Measurements from ENCODE around the gene DNPH1. TPM values are rescaled to one million over a fixed set of nuclear protein-coding genes. Genes with fewer than 3 reads are reported as not detected.

Gene DNPH1
- total RNA-seq, 4 donors from 2014 or later, result 16.1 to 367 (median 128) TPM

DNA sequence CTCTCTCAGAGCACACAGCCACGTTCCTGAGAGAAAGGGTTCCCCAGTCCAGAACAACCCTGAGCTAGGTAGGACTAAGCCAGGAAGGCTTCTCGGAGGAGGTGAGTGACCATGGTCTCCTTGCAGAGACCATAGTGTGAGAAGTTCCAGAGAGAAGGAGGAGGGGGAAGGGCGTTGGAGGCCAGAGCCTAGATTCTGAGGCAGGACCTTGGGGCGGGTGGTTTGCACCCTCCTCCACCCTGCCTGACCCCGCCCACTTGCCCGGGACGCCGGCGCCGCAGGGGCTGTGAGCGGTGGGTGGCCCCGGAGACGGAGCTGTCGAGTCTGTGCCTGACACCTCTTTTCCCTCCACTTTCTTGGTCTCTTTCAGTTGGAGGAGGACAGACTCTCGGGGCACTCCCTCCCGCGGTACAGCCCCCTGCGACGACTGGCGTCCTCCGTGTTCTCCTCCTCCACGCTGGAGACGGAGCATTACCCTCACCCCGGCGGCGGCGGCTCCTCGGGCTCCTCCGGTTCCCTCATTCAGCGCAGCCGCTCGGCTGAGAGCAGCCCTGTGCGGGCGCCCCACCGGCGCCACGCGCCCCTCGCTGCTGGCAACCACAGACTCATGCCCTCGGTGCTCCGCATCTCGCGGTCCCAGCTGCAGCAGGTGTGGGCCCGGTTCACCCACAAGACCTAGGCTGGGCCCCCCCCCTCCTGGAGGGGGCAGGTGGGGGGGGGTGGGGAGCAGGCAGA is 40.2 kb upstream of the DNPH1 start:
- TF ChIP-seq POLR2AphosphoS5 (IDR thresholded peaks at IDR 0.05), result peak in 2 of 3 donors; percentile 36 to 48
- TF ChIP-seq EP300 (IDR thresholded peaks at IDR 0.05; ENCODE audit: low read depth), result no peak
- TF ChIP-seq POLR2A (IDR thresholded peaks at IDR 0.05), result peak; percentile 43
- WGBS, 2 donors (ENCODE audit: low coverage in 1 of 2), result 5% methylated on average over 38 of the region's 44 CpGs; no CpG with 5 or more reads in 1 of the 2 donors
- H3K27ac ChIP-seq, result peak overlapping the region; percentile 79 to 88 (median 83)
- H3K36me3 ChIP-seq, result no peaks in the 10 kb centered on the region
- H3K4me3 ChIP-seq, result peak overlapping the region in 3 of 4 donors; percentile 19 to 51 (median 28)
- DNase-seq, result peak; percentile 79
- H3K27me3 ChIP-seq, result no peaks in the 10 kb centered on the region
- in situ Hi-C loops (cut with MboI; ENCODE audit: low pct_ligation_motif_present in 1 of 4, low pct_unique_long_range_greater_than_20kb in 1 of 4, low sequenced_read_pairs in 3 of 4), result loop anchor here in 1 of 4 donors (10.0 kb wide), 1 partner anchor 65 kb away; no protein-coding TSS in a partner anchor
- H3K9me3 ChIP-seq, result no peaks in the 10 kb centered on the region
- peaks cover 29 to 51% (median 43%) of the 10 kb centered on the region in 4 donors for H3K4me1 ChIP-seq
- intact Hi-C loops (cut with DNase I; ENCODE audit: low total_unique reads), result no loop called here

DNA sequence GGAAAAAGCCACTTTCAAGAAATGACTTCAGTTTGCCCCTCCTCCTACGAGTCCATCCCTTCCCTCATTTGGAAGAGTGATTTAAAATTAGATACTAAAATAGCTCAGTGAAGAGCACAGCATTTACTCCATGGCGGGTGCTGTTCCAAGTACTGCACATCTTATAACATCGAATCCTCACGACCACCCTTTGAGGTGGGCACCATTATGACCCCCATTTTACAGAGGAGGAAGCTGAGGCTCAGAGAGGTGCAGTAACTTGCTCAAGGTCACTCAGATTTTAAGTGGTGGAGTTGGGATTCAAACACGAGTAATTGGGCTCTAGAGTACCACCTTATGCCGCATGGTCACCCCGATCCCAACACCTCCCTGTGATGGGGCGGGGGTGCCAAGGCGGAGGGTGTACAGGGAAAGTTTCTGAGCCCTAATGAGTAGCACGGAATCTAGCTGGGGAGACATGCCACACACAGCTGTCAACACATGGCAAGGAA is 39.5 kb upstream of the DNPH1 start:
- TF ChIP-seq POLR2A (IDR thresholded peaks at IDR 0.05) (no peak), POLR2AphosphoS5 (IDR thresholded peaks at IDR 0.05) (no peak), EP300 (IDR thresholded peaks at IDR 0.05; ENCODE audit: low read depth) (no peak)
- TF ChIP-seq, protein P1, sequence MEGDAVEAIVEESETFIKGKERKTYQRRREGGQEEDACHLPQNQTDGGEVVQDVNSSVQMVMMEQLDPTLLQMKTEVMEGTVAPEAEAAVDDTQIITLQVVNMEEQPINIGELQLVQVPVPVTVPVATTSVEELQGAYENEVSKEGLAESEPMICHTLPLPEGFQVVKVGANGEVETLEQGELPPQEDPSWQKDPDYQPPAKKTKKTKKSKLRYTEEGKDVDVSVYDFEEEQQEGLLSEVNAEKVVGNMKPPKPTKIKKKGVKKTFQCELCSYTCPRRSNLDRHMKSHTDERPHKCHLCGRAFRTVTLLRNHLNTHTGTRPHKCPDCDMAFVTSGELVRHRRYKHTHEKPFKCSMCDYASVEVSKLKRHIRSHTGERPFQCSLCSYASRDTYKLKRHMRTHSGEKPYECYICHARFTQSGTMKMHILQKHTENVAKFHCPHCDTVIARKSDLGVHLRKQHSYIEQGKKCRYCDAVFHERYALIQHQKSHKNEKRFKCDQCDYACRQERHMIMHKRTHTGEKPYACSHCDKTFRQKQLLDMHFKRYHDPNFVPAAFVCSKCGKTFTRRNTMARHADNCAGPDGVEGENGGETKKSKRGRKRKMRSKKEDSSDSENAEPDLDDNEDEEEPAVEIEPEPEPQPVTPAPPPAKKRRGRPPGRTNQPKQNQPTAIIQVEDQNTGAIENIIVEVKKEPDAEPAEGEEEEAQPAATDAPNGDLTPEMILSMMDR (IDR thresholded peaks at IDR 0.05), result no peak
- no peak for DNase-seq
- Histone ChIP-seq H3K4me3 (peak overlapping the region in 1 of 4 donors; percentile 51), H3K4me1 (peaks cover 29 to 45% (median 40%) of the 10 kb centered on the region in 4 donors), H3K27ac (peak overlapping the region; percentile 79 to 88 (median 83)), H3K27me3 (no peaks in the 10 kb centered on the region), H3K9me3 (no peaks in the 10 kb centered on the region), H3K36me3 (no peaks in the 10 kb centered on the region)
- intact Hi-C loops (cut with DNase I; ENCODE audit: low total_unique reads) (no loop called here), in situ Hi-C loops (cut with MboI; ENCODE audit: low pct_ligation_motif_present in 1 of 4, low pct_unique_long_range_greater_than_20kb in 1 of 4, low sequenced_read_pairs in 3 of 4) (loop anchor here in 1 of 4 donors (10.0 kb wide), 1 partner anchor 66 kb away; no protein-coding TSS in a partner anchor)
- WGBS, 2 donors (ENCODE audit: low coverage in 1 of 2), result 70% methylated on average over 10 of the region's 10 CpGs; no CpG with 5 or more reads in 1 of the 2 donors

DNA sequence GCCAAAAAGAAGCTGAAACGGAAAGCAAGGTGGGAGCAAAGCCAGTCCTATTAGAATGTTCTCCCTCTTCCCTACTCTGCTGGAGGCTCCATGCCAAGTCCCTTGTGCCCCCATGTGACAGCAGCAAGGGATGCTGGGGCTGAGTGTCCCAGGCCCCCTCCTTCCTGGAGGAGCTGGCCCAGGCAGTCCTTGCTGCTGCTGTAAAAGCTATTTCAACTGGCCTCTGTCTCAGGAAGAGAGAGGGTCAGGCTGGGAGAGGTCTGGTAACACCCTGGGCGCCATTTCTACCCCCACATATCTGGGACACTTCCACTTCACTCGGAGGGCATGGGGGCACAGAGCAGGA is 39.0 kb upstream of the DNPH1 start:
- no peak for TF ChIP-seq POLR2A (IDR thresholded peaks at IDR 0.05)
- TF ChIP-seq POLR2AphosphoS5 (IDR thresholded peaks at IDR 0.05), result no peak
- no peak for TF ChIP-seq EP300 (IDR thresholded peaks at IDR 0.05; ENCODE audit: low read depth)
- TF ChIP-seq, protein P1 (IDR thresholded peaks at IDR 0.05), result no peak
- 65% methylated on average over 3 of the region's 3 CpGs; no CpG with 5 or more reads in 1 of the 2 donors for WGBS, 2 donors (ENCODE audit: low coverage in 1 of 2)
- intact Hi-C loops (cut with DNase I; ENCODE audit: low total_unique reads), result no loop called here
- no peaks in the 10 kb centered on the region for H3K9me3 ChIP-seq
- H3K27me3 ChIP-seq, result no peaks in the 10 kb centered on the region
- peaks cover 29 to 45% (median 40%) of the 10 kb centered on the region in 4 donors for H3K4me1 ChIP-seq
- H3K36me3 ChIP-seq, result no peaks in the 10 kb centered on the region
- in situ Hi-C loops (cut with MboI; ENCODE audit: low pct_ligation_motif_present in 1 of 4, low pct_unique_long_range_greater_than_20kb in 1 of 4, low sequenced_read_pairs in 3 of 4), result loop anchor here in 1 of 4 donors (10.0 kb wide), 1 partner anchor 66 kb away; no protein-coding TSS in a partner anchor
- H3K4me3 ChIP-seq, result no peak overlapping the region
- DNase-seq, result no peak
- H3K27ac ChIP-seq, result peak overlapping the region; percentile 3 to 88 (median 54)

DNA sequence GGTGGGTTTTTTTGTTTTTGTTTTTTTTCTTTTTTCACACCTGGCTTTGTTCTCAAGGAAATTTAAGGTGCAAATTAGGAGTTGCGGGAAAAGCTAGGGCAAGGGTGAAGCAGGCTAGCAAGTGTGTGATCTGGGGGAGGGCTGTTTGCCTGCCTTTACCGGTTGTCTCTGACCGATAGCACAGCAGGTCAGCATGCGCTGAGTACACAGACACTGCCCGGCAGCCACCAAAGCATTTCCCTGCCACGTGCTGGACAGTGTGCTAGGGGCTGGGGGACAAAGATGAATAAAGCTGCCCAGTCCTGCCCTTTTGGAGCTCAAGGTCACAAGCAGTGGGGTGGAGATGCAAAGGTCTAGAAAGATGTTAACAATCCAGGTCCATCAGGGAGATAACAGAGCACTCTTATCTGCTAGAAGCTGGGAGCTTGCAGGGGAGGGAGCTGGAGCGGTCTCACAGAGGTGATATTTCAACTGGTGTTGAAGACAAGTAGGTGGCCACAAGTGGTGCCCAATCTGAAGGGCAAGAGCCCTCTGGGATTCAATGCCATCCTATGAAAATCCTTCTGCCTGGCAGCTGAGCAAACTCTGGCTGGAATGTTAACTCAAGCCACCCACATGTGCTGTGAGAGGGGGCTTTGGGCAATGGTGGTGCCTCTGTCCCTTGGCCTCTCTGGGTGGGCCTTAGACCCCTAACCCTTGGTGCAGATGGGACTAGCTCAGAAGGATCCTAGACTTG is 38.5 kb upstream of the DNPH1 start:
- Histone ChIP-seq H3K4me1 (peaks cover 29 to 45% (median 40%) of the 10 kb centered on the region in 4 donors), H3K36me3 (no peaks in the 10 kb centered on the region), H3K27ac (peak overlapping the region; percentile 3 to 88 (median 54)), H3K9me3 (no peaks in the 10 kb centered on the region), H3K4me3 (no peak overlapping the region), H3K27me3 (no peaks in the 10 kb centered on the region)
- 54 to 70% methylated on average over 4 to 7 of the region's 7 CpGs for WGBS, 2 donors (ENCODE audit: low coverage in 1 of 2)
- intact Hi-C loops (cut with DNase I; ENCODE audit: low total_unique reads), result no loop called here
- in situ Hi-C loops (cut with MboI; ENCODE audit: low pct_ligation_motif_present in 1 of 4, low pct_unique_long_range_greater_than_20kb in 1 of 4, low sequenced_read_pairs in 3 of 4), result loop anchor here in 1 of 4 donors (10.0 kb wide), 1 partner anchor 67 kb away; no protein-coding TSS in a partner anchor
- TF ChIP-seq POLR2A (IDR thresholded peaks at IDR 0.05) (no peak), POLR2AphosphoS5 (IDR thresholded peaks at IDR 0.05) (no peak), EP300 (IDR thresholded peaks at IDR 0.05; ENCODE audit: low read depth) (no peak)
- TF ChIP-seq, protein P1 (IDR thresholded peaks at IDR 0.05), result no peak
- peak; percentile 51 for DNase-seq

All from transverse colon (tissue), 4 donors.